DMS 273 (cell line): ENCODE data around the gene SIK2.
"Not testable (repeated sequence)": the region's sequence is repeated elsewhere in the genome, so short reads cannot be mapped to it uniquely, and the experiment has no call there.

Experiments
- DNase-seq: peaks from one replicate; lab custom pipeline; 2025; ENCODE audit not compliant: unreplicated experiment; lab: John Stamatoyannopoulos, UW

The SIK2 gene

GRCh38 chr11:111620518-111620917 lies 18.3 kb downstream of the SIK2 start:
- DNase-seq, result no peak

DNA sequence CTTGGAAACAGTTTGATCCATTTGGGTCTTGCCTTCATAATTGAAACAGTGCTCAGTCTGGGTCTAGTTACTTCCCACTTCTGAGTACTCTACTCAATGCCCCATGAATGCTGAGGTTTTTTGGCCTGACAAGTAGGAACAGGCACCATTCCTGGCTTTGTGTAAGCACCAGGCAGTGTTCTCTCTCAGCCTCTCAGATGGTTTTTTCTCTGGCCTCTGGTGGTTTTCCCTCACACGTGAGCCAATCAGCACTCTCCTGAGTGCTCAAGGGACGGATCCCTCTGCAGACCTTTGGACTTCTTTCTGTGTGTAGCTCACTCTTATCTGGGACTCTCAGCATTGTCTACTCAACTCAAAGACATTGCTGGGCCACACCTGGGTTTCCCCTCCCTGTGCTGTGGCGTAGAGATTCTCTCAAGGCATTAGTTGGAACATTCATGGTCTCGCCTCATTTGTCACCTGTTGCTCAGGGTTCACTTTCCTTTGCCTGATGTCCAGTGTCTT lies 21.3 kb downstream of the SIK2 start:
- DNase-seq, result no peak

GRCh38 chr11:111624608-111625007 lies 22.4 kb downstream of the SIK2 start:
- no peak for DNase-seq

- no peak for DNase-seq
These were observed 25.3 kb downstream of the SIK2 start for GRCh38 chr11:111627591-111627990.

GRCh38 chr11:111629499-111629898 lies 27.2 kb downstream of the SIK2 start:
- DNase-seq, result no peak

- no peak for DNase-seq
These were observed 28.9 kb downstream of the SIK2 start for GRCh38 chr11:111631024-111631665.

- peak; percentile 72 for DNase-seq
These were observed 29.4 kb downstream of the SIK2 start for GRCh38 chr11:111631666-111632039.

DNA sequence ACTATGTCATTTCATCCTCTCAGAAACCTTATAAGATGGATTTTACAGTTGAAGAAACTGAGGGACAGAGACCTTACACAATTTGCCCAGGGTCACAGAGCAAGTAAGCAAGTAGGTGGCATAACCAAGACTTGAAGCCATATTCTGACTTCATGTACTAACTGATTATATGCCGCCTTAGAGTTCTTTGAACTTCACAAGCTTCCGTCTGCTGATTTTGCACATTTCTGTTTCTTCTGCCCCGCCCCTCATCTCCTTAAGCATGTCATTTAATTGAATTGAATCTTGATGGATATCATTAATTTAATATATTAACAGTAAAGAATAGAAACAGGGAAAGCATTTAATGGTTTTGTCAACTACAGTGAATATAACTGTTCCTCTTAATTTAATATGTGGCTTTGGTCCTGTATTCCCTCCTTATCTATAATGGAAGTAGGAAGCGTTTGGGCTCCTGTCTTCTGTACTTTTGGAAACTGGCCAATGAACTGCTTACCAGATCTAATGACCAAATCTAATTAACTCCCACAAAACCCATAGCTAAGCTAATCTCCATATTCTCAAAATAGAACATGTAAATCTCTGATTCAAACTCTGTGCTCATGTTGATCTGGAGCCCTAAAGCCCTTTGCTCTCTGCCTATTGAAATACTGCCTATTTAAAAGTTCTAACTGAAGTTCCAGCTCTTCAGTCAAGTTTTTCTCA lies 30.4 kb downstream of the SIK2 start:
- peak; percentile 21 for DNase-seq

DNA sequence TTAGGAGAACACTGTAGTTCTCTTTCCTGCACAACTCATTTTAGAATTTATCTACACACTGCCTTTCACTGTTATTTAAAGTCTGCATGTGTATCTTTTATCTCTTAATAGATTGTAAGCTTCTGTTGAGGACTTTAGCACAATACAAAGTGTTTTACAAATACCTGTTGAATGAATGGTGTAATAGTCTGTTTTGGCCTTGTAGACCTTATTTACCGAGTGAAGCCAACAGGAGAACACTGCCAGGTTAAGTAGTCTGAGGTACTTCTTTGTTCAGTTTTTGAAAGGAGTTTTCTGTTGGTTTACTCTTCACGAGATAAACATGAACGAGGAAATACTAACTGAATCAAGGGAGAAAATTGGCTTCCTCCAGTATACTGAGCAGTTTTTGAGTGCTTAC lies 31.0 kb downstream of the SIK2 start:
- no peak for DNase-seq

DNA sequence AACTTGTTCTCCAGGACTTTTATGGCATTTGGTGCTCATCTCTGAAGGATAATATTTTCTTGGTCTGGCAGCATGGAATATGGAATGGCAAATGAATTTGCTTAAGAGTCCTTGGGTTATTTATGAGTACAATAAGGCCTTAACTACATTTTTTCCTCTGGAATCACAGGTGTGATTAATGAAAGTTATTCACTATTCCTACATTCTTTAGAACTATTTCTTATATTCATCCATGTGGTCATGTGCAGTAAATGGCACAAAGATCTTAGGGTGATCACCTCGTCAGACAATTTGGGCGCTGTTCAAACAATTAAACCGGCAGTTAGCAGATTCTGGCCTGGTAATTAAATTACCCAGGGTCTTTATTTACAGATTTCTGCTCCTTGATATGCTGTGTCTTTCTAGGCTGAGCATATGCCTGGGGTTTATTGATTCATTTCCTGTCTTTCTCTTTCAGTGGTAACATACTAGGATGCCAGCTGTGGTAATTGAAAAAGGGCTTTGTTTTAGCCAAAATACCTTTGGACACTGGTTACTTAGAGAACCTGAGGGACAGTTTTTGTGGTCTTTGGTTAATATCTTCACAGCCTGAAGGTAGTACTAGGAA lies 31.6 kb downstream of the SIK2 start:
- peak; percentile 10 for DNase-seq

- no peak for DNase-seq
These were observed 32.9 kb downstream of the SIK2 start for GRCh38 chr11:111634981-111635705.

- peak; percentile 53 for DNase-seq
These were observed 33.4 kb downstream of the SIK2 start for GRCh38 chr11:111635706-111636045.

GRCh38 chr11:111637885-111638284 lies 35.6 kb downstream of the SIK2 start:
- DNase-seq, result no peak

GRCh38 chr11:111639226-111639925 lies 37.1 kb downstream of the SIK2 start:
- DNase-seq, result no peak

GRCh38 chr11:111641339-111642015 lies 39.2 kb downstream of the SIK2 start:
- DNase-seq, result no peak

DNA sequence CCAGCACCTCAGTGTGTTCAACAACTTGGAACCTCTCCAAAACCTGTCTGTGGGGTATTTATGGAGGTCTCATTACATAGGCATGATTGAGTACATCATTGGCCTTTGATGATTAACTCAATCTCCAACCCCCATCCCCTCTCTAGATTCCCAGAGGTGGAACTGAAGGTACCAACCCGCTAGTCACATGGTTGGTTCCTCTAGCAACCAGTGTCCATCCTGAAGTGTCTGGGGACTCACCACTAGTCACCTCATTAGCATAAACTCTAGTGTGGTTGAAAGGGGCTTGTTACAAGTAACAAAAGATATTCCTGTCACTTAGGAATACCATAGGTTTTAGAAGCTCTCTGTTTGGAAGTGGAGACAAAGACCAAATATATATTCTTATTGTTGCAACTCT lies 40.3 kb downstream of the SIK2 start:
- no peak for DNase-seq

DNA sequence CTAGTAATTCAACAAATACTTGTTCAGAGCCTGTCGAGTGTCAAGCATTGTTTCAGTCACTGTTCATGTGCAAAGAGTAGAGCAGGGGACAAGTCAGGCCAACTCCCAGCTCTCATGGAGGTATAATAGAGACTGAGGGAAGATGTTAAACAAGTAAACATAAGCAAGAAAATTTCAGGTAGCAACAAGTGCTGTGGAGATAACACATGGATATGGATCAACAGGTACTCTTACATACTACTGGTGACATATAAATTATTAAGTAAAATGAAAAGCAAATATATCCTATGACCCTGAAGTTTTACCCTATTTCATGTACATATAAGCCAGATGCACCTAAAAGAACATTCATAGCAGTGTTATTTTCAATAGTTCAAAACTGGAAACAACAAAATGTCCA lies 42.7 kb downstream of the SIK2 start:
- no peak for DNase-seq

DNA sequence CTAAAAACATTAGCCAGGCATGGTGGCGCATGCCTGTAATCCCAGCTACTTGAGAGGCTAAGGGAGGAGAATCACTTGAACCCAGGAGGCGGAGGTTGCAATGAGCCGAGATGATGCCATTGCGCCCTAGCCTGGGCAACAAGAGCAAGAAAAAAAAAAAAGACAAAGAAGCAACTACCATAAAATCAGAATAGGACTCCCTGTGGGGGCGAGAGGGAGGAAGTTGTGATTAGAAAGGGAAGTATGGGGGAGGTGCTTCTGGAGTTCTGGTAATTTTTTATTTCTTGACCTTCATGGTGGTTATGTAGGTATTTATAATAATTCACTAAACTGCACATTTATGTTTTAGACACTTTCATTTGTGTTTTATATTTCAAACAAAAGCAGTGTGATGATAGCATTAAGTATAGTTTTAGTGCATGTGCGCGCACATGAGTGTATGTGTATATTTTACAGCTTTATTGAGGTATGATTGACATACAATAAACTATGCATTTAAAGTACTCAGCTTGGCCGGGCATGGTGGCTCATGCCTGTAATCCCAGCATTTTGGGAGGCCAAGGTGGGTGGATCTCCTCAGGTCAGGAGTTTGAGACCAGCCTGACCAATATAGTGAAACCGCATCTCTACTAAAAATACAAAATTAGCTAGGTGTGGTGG lies 43.5 kb downstream of the SIK2 start:
- no peak for DNase-seq

- DNase-seq, result not testable (repeated sequence)
These were observed 49.1 kb downstream of the SIK2 start for GRCh38 chr11:111651336-111651735.

DNA sequence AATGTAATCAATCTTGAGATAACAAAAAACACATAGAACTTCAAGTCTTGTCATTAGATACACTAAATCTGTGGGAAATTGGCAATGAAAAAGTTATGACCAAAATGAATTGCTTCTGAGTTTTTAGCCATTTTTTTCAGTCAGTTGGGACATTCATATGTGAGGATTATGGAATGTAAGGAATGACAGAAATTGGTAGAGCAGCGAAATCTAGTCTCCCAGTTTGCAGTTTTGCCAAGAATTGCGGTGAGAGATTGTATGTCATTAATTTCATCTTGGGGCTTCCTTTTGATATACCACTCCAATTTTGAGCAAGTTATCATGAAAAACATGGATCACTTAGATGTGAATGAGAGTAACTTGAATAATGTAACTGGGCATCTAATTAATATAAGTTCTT lies 49.9 kb downstream of the SIK2 start:
- DNase-seq, result no peak
